Neuronal stem cell (in vitro differentiated cells): ENCODE measurements around the gene TRIM8.
"Not testable (repeated sequence)": the region's sequence is repeated elsewhere in the genome, so short reads cannot be mapped to it uniquely, and the experiment has no call there.

Experiments
- DNase-seq: peaks from one replicate; pipeline ENCODE4 v3.0.0-alpha.2; 2013; ENCODE audit warnings: low spot score
- H2AFZ ChIP-seq: one replicate; pipeline ENCODE4 v1.6.1; 2013; ENCODE audit warnings: mild to moderate bottlenecking, low read length, inconsistent platforms
- H2AK5ac ChIP-seq: 2 replicates; pipeline ENCODE4 v1.6.1; 2013; ENCODE audit warnings: low read depth, mild to moderate bottlenecking, inconsistent platforms, low read length, moderate library complexity, mixed read lengths
- H2BK120ac ChIP-seq: 2 replicates; pipeline ENCODE4 v1.6.1; 2013; ENCODE audit warnings: low read depth, mild to moderate bottlenecking, inconsistent platforms, low read length, moderate library complexity, mixed read lengths
- H2BK12ac ChIP-seq: one replicate; pipeline ENCODE4 v1.6.1; 2013; ENCODE audit warnings: low read length, inconsistent platforms
- H2BK15ac ChIP-seq: 2 replicates; pipeline ENCODE4 v1.6.1; 2013; ENCODE audit warnings: mild to moderate bottlenecking, low read length, inconsistent platforms, mixed read lengths
- H2BK5ac ChIP-seq: one replicate; pipeline ENCODE4 v1.6.1; 2013; ENCODE audit warnings: inconsistent platforms, mild to moderate bottlenecking, low read length, moderate library complexity
- H3K14ac ChIP-seq: one replicate; pipeline ENCODE4 v1.6.1; 2013; ENCODE audit warnings: low read length, inconsistent platforms
- H3K18ac ChIP-seq: 2 replicates; pipeline ENCODE4 v1.6.1; 2013; ENCODE audit warnings: low read length, inconsistent platforms
- H3K23ac ChIP-seq: 2 replicates; pipeline ENCODE4 v1.6.1; 2013; ENCODE audit warnings: low read depth, mild to moderate bottlenecking, mixed read lengths, low read length, inconsistent platforms; ENCODE audit not compliant: poor library complexity
- H3K27ac ChIP-seq: replicated peaks from 3 replicates; pipeline ENCODE4 v1.5.1; 2013; ENCODE audit warnings: low read length, inconsistent platforms
- H3K27me3 ChIP-seq, 3 experiments: 2 replicates each; pipeline ENCODE4 v1.6.1; 2013; ENCODE audit warnings: low read length in 3 of 3, mild to moderate bottlenecking in 2 of 3, inconsistent platforms in 1 of 3, low read depth in 1 of 3, mixed read lengths in 1 of 3, moderate library complexity in 1 of 3; ENCODE audit not compliant: control insufficient read depth in 3 of 3, insufficient read depth in 3 of 3
- H3K36me3 ChIP-seq, 2 donors: replicated peaks in 1 of 2; 2 replicates each; pipeline ENCODE4 v1.6.1; 2013; ENCODE audit warnings: low read length in 2 of 2; ENCODE audit not compliant: control insufficient read depth in 2 of 2, insufficient read depth in 2 of 2
- H3K4ac ChIP-seq: 2 replicates; pipeline ENCODE4 v1.6.1; 2013; ENCODE audit warnings: inconsistent platforms, mild to moderate bottlenecking, low read length, moderate library complexity
- H3K4me1 ChIP-seq, 2 donors: 1 replicate in 1 of 2; 2 replicates in 1 of 2; pipeline ENCODE4 v1.6.1; 2013; ENCODE audit warnings: low read length in 2 of 2, low read depth in 1 of 2; ENCODE audit not compliant: control insufficient read depth in 2 of 2, insufficient read depth in 1 of 2
- H3K4me2 ChIP-seq: one replicate; pipeline ENCODE4 v1.6.1; 2013; ENCODE audit warnings: mild to moderate bottlenecking, low read length, inconsistent platforms; ENCODE audit not compliant: insufficient read depth, poor library complexity, severe bottlenecking
- H3K4me3 ChIP-seq, 2 donors: 2 replicates each; pipeline ENCODE4 v1.5.1; 2013; ENCODE audit warnings: low read length in 2 of 2, mild to moderate bottlenecking in 2 of 2, inconsistent platforms in 1 of 2, moderate library complexity in 1 of 2
- H3K79me1 ChIP-seq: one replicate; pipeline ENCODE4 v1.6.1; 2013; ENCODE audit warnings: low read depth, mild to moderate bottlenecking, inconsistent platforms, low read length, moderate library complexity
- H3K9ac ChIP-seq: one replicate; pipeline ENCODE4 v1.6.1; 2013; ENCODE audit warnings: mild to moderate bottlenecking, low read depth, low read length, inconsistent platforms; ENCODE audit not compliant: poor library complexity
- H3K9me3 ChIP-seq, 2 donors: replicated peaks in 1 of 2; 2 replicates each; pipeline versions ENCODE3 to v1.6.1; 2013; ENCODE audit warnings: low read length in 2 of 2, mild to moderate bottlenecking in 2 of 2, inconsistent platforms in 1 of 2, low read depth in 1 of 2, mixed read lengths in 1 of 2, moderate library complexity in 1 of 2; ENCODE audit not compliant: control insufficient read depth in 2 of 2, insufficient read depth in 1 of 2
- H4K8ac ChIP-seq: one replicate; pipeline ENCODE4 v1.6.1; 2013; ENCODE audit warnings: low read depth, mild to moderate bottlenecking, inconsistent platforms, low read length, moderate library complexity
- H4K91ac ChIP-seq: one replicate; pipeline ENCODE4 v1.6.1; 2013; ENCODE audit warnings: low read length, low read depth, mild to moderate bottlenecking, inconsistent platforms; ENCODE audit not compliant: poor library complexity
- WGBS, 2 donors: extraction: QIAGEN DNeasy Blood & Tissue Kit; methylation state at CpG; one replicate each; pipeline ENCODE4 v1.1.7; 2013; ENCODE audit warnings: missing lambda C conversion rate in 2 of 2, mixed read lengths in 1 of 2; ENCODE audit not compliant: insufficient read length in 2 of 2, insufficient replicate concordance in 1 of 2; ENCODE audit errors: extremely low coverage in 2 of 2; 5-methylcytosine and 5-hydroxymethylcytosine counted together

TRIM8 gene

GRCh38 chr10:102691285-102692066 is 47.2 kb downstream of the TRIM8 start:
- H2BK120ac ChIP-seq = no peak overlapping the region
- H3K27ac ChIP-seq = no peak overlapping the region
- no CpG with 5 or more reads among the region's 8 CpGs for WGBS, 2 donors
- no peak overlapping the region for H3K9ac ChIP-seq
- no peak overlapping the region for H3K4me3 ChIP-seq
- no peak overlapping the region for H4K91ac ChIP-seq
- no peaks in the 10 kb centered on the region for H3K4me1 ChIP-seq
- H3K23ac ChIP-seq = no peak overlapping the region
- no peaks in the 10 kb centered on the region for H3K9me3 ChIP-seq
- no peak overlapping the region for H2BK5ac ChIP-seq
- no peak overlapping the region for H3K14ac ChIP-seq
- DNase-seq = no peak
- no peak overlapping the region for H3K18ac ChIP-seq
- H2BK15ac ChIP-seq = no peak overlapping the region
- H3K27me3 ChIP-seq = no peaks in the 10 kb centered on the region
- no peaks in the 10 kb centered on the region for H3K79me1 ChIP-seq
- no peak overlapping the region for H2AK5ac ChIP-seq
- peaks cover 2 to 42% of the 10 kb centered on the region in 2 donors for H3K36me3 ChIP-seq
- no peak overlapping the region for H4K8ac ChIP-seq
- H2BK12ac ChIP-seq = no peak overlapping the region
- H2AFZ ChIP-seq = no peak overlapping the region
- no peak overlapping the region for H3K4ac ChIP-seq
- H3K4me2 ChIP-seq = no peak overlapping the region

GRCh38 chr10:102695401-102695800 is 51.1 kb downstream of the TRIM8 start:
- not testable (repeated sequence) for H4K8ac ChIP-seq, H2BK5ac ChIP-seq, H3K14ac ChIP-seq, H3K4me1 ChIP-seq, H3K4me2 ChIP-seq, H3K23ac ChIP-seq, H3K4me3 ChIP-seq, H2BK120ac ChIP-seq, H3K27me3 ChIP-seq, H3K79me1 ChIP-seq, H4K91ac ChIP-seq, H3K18ac ChIP-seq, H2BK15ac ChIP-seq, H3K9me3 ChIP-seq, H3K27ac ChIP-seq, H3K9ac ChIP-seq, H2AK5ac ChIP-seq, H2AFZ ChIP-seq, H2BK12ac ChIP-seq, DNase-seq, H3K4ac ChIP-seq
- H3K36me3 ChIP-seq = peaks cover 20 to 65% of the 10 kb centered on the region in 2 donors
- no CpG with 5 or more reads among the region's 10 CpGs for WGBS, 2 donors

- Histone ChIP-seq H3K9me3 (peaks cover 0 to 1% of the 10 kb centered on the region in 2 donors), H4K8ac (no peak overlapping the region), H2BK15ac (no peak overlapping the region), H3K27me3 (no peaks in the 10 kb centered on the region), H3K4me3 (no peak overlapping the region), H3K79me1 (peaks cover 2% of the 10 kb centered on the region), H3K27ac (no peak overlapping the region), H3K4ac (no peak overlapping the region), H2BK5ac (no peak overlapping the region), H3K4me2 (no peak overlapping the region), H3K14ac (no peak overlapping the region), H3K23ac (no peak overlapping the region), H2BK12ac (no peak overlapping the region), H4K91ac (no peak overlapping the region), H3K4me1 (no peaks in the 10 kb centered on the region), H3K18ac (no peak overlapping the region), H3K36me3 (peaks cover 22 to 75% of the 10 kb centered on the region in 2 donors), H2BK120ac (no peak overlapping the region), H2AFZ (no peak overlapping the region), H3K9ac (no peak overlapping the region), H2AK5ac (no peak overlapping the region)
- no peak for DNase-seq
- WGBS, 2 donors = no CpG with 5 or more reads among the region's 3 CpGs
These were observed 52.5 kb downstream of the TRIM8 start for GRCh38 chr10:102696736-102697135.

GRCh38 chr10:102698894-102699293 is 54.6 kb downstream of the TRIM8 start:
- Histone ChIP-seq H3K79me1 (peaks cover 2% of the 10 kb centered on the region), H2BK12ac (no peak overlapping the region), H3K4me3 (no peak overlapping the region), H3K27me3 (no peaks in the 10 kb centered on the region), H2BK15ac (no peak overlapping the region), H3K27ac (no peak overlapping the region), H4K91ac (no peak overlapping the region), H4K8ac (no peak overlapping the region), H2AK5ac (no peak overlapping the region), H3K4ac (no peak overlapping the region), H3K4me1 (no peaks in the 10 kb centered on the region), H3K4me2 (no peak overlapping the region), H3K18ac (no peak overlapping the region), H3K9ac (no peak overlapping the region), H3K9me3 (peaks cover 0 to 1% of the 10 kb centered on the region in 2 donors), H2BK120ac (no peak overlapping the region), H3K23ac (no peak overlapping the region), H3K36me3 (peaks cover 20 to 73% of the 10 kb centered on the region in 2 donors), H3K14ac (no peak overlapping the region), H2BK5ac (no peak overlapping the region), H2AFZ (no peak overlapping the region)
- no CpG with 5 or more reads among the region's 2 CpGs for WGBS, 2 donors
- no peak for DNase-seq
